SK-N-SH (cell line): ENCODE data around the gene RELN. TPM values are rescaled to one million over a fixed set of nuclear protein-coding genes. Genes with fewer than 3 reads are reported as not detected.

ENCODE experiments used
- CTCF ChIA-PET: fragments of 300-600, 350-600 bp; formaldehyde crosslinking; extraction: SDS; loops from one replicate; lab custom pipeline; 2021; lab: Yijun Ruan, JAX
- POLR2A ChIA-PET: fragments of 350-600 bp; sonication (Branson Sonifier 250); formaldehyde crosslinking; extraction: SDS; loops from one replicate; lab custom pipeline; 2020; ENCODE audit warnings: antibody characterized with exemption, inconsistent platforms; lab: Yijun Ruan, JAX
- DNase-seq: peaks from one replicate; pipeline ENCODE4 v3.0.0; 2012
- H2AFZ ChIP-seq: fragments of 200-600 bp; sonication (generic); 2 replicates; pipeline ENCODE4 v1.8.1; 2016; ENCODE audit warnings: antibody characterized with exemption, mild to moderate bottlenecking, low read depth
- H3F3A ChIP-seq: fragments of 200-600 bp; sonication (generic); replicated peaks from 2 replicates; pipeline ENCODE3; 2016; ENCODE audit warnings: antibody characterized with exemption, mild to moderate bottlenecking; ENCODE audit not compliant: insufficient read depth
- H3K27ac ChIP-seq, 2 experiments: fragments of 200-500 bp in 1 of 2; fragments of 200-600 bp in 1 of 2; sonication (Bioruptor generic) in 1 of 2; sonication (generic), shearing (Covaris generic) in 1 of 2; 2 replicates each; pipeline versions ENCODE4 v1.5.1 to v1.6.1; 2014 to 2016; ENCODE audit warnings: low read depth in 2 of 2, inconsistent platforms in 1 of 2, low read length in 1 of 2, mild to moderate bottlenecking in 1 of 2, mixed read lengths in 1 of 2
- H3K27me3 ChIP-seq: fragments of 200-600 bp; sonication (generic), shearing (Covaris generic); 2 replicates; pipeline ENCODE4 v1.6.1; 2016; ENCODE audit warnings: mixed run types; ENCODE audit not compliant: insufficient read depth
- H3K36me3 ChIP-seq, 2 experiments: fragments of 200-500 bp in 1 of 2; fragments of 200-600 bp in 1 of 2; sonication (Bioruptor generic) in 1 of 2; sonication (generic) in 1 of 2; replicated peaks in 1 of 2; 2 replicates each; pipeline versions ENCODE3 to v1.5.1; 2014 to 2016; ENCODE audit warnings: low read length in 1 of 2, mild to moderate bottlenecking in 1 of 2; ENCODE audit not compliant: insufficient read depth in 2 of 2, control insufficient read depth in 1 of 2
- H3K4me1 ChIP-seq, 2 experiments: fragments of 200-500 bp in 1 of 2; fragments of 200-600 bp in 1 of 2; sonication (Bioruptor generic) in 1 of 2; sonication (generic), shearing (Covaris generic) in 1 of 2; 2 replicates each; pipeline versions ENCODE4 v1.5.1 to v1.6.1; 2014 to 2016; ENCODE audit warnings: low read depth in 1 of 2, low read length in 1 of 2, mixed run types in 1 of 2; ENCODE audit not compliant: insufficient read depth in 2 of 2, control insufficient read depth in 1 of 2
- H3K4me2 ChIP-seq: fragments of 200-600 bp; sonication (generic), shearing (Covaris generic); 2 replicates; pipeline ENCODE4 v1.6.1; 2017; ENCODE audit warnings: mixed run types
- H3K4me3 ChIP-seq, 2 experiments: fragments of 200-500 bp in 1 of 2; fragments of 200-600 bp in 1 of 2; sonication (Bioruptor generic) in 1 of 2; sonication (generic), shearing (Covaris generic) in 1 of 2; 2 replicates each; pipeline versions ENCODE4 v1.5.1 to v1.8.1; 2014 to 2016; ENCODE audit warnings: low read depth in 2 of 2, inconsistent platforms in 1 of 2, low read length in 1 of 2, mild to moderate bottlenecking in 1 of 2, mixed read lengths in 1 of 2, moderate library complexity in 1 of 2
- H3K79me2 ChIP-seq: fragments of 200-600 bp; sonication (generic); 2 replicates; pipeline ENCODE4 v1.8.1; 2017; ENCODE audit warnings: mild to moderate bottlenecking; ENCODE audit not compliant: insufficient read depth
- H3K9ac ChIP-seq: fragments of 200-600 bp; sonication (generic); 2 replicates; pipeline ENCODE4 v1.6.1; 2017; ENCODE audit warnings: mixed run types
- H3K9me2 ChIP-seq: fragments of 200-600 bp; sonication (generic); 2 replicates; pipeline ENCODE4 v1.6.1; 2017; ENCODE audit warnings: mixed run types
- H3K9me3 ChIP-seq: fragments of 200-600 bp; sonication (generic); 2 replicates; pipeline ENCODE4 v1.6.1; 2017; ENCODE audit warnings: mixed run types, mild to moderate bottlenecking, moderate library complexity
- H4K20me1 ChIP-seq: fragments of 200-600 bp; sonication (generic); 2 replicates; pipeline ENCODE4 v1.6.1; 2017; ENCODE audit warnings: mild to moderate bottlenecking, mixed run types; ENCODE audit not compliant: insufficient read depth
- CTCF ChIP-seq: fragments of 200-600 bp; sonication (generic); IDR thresholded peaks from 2 replicates; pipeline ENCODE4 v1.6.1; 2017; ENCODE audit warnings: antibody characterized with exemption, mild to moderate bottlenecking, moderate library complexity
- ELF1 ChIP-seq: IDR thresholded peaks from 2 replicates; pipeline ENCODE4 v1.4.0; 2012
- EP300 ChIP-seq, 2 experiments: IDR thresholded peaks; 2 replicates each; pipeline versions ENCODE4 v1.4.0 to v1.6.1; 2012; ENCODE audit warnings: borderline replicate concordance in 1 of 2, low read depth in 1 of 2, low read length in 1 of 2
- EZH2phosphoT487 ChIP-seq: fragments of 200-600 bp; sonication (generic); IDR thresholded peaks from 2 replicates; pipeline ENCODE4 v1.6.1; 2017; ENCODE audit warnings: low read depth, mixed run types, mild to moderate bottlenecking, antibody characterized with exemption, moderate library complexity, borderline replicate concordance
- GABPA ChIP-seq: IDR thresholded peaks from 2 replicates; pipeline ENCODE4 v1.4.0; 2012; ENCODE audit warnings: low read depth, mild to moderate bottlenecking
- IRF3 ChIP-seq: fragments of 150-350 bp; IDR thresholded peaks from 2 replicates; pipeline ENCODE4 v1.6.1; 2016; ENCODE audit warnings: mild to moderate bottlenecking, low read depth, low read length
- MAX ChIP-seq: IDR thresholded peaks from 2 replicates; pipeline ENCODE4 v1.4.0; 2012; ENCODE audit warnings: low read depth
- MEF2A ChIP-seq: IDR thresholded peaks from 2 replicates; pipeline ENCODE4 v1.4.0; 2012; ENCODE audit warnings: low read depth, borderline replicate concordance
- MXI1 ChIP-seq: IDR thresholded peaks from 2 replicates; pipeline ENCODE4 v1.6.1; 2012; ENCODE audit warnings: mild to moderate bottlenecking, low read depth, low read length, improper control_type of control experiment
- NRF1 ChIP-seq: IDR thresholded peaks from 2 replicates; pipeline ENCODE4 v1.6.1; 2012; ENCODE audit warnings: low read depth, mild to moderate bottlenecking, low read length
- PBX3 ChIP-seq: IDR thresholded peaks from 2 replicates; pipeline ENCODE4; 2012
- RCOR1 ChIP-seq: fragments of 150-350 bp; IDR thresholded peaks from 2 replicates; pipeline ENCODE4 v1.6.1; 2017; ENCODE audit warnings: antibody characterized with exemption, low read length
- RFX5 ChIP-seq: IDR thresholded peaks from 2 replicates; pipeline ENCODE4 v1.6.1; 2012; ENCODE audit warnings: mild to moderate bottlenecking, improper control_type of control experiment, low read length
- RXRA ChIP-seq: IDR thresholded peaks from 2 replicates; pipeline ENCODE4 v1.4.0; 2012; ENCODE audit warnings: low read depth, mild to moderate bottlenecking, borderline replicate concordance
- TCF12 ChIP-seq: IDR thresholded peaks from 2 replicates; pipeline ENCODE4 v1.4.0; 2012
- TEAD4 ChIP-seq: IDR thresholded peaks from 2 replicates; pipeline ENCODE4 v1.4.0; 2012; ENCODE audit warnings: mild to moderate bottlenecking, borderline replicate concordance; ENCODE audit not compliant: insufficient read depth
- USF2 ChIP-seq: fragments of 150-350 bp; IDR thresholded peaks from 2 replicates; pipeline ENCODE4 v1.6.1; 2017; ENCODE audit warnings: antibody characterized with exemption, low read length, low read depth, borderline replicate concordance
- ZBTB33 ChIP-seq: IDR thresholded peaks from 2 replicates; pipeline ENCODE4 v1.4.0; 2012; ENCODE audit warnings: low read depth, borderline replicate concordance
- WGBS: methylation state at CpG from one replicate; pipeline ENCODE4 v1.1.6; 2017; ENCODE audit warnings: low lambda C conversion rate; 5-methylcytosine and 5-hydroxymethylcytosine counted together
- polyA plus RNA-seq, 3 experiments: library from polyadenylated mRNA; depleted of rRNA; stranded (reverse); fragments of >200 nt; gene quantifications; 2 replicates each; pipeline ENCODE4 v1.2.3, GENCODE V29; 2012

The RELN gene
- polyA plus RNA-seq, 1 of the 3 experiments (the other 2 are of a cell fraction) = 0.02 TPM

GRCh38 chr7:103699032-103699431 lies 290.4 kb downstream of the RELN start:
- Histone ChIP-seq H3K36me3 (no peaks in the 10 kb centered on the region), H4K20me1 (no peaks in the 10 kb centered on the region), H3K79me2 (no peaks in the 10 kb centered on the region), H3K4me3 (no peak overlapping the region), H3K27ac (no peak overlapping the region), H3K9me3 (no peaks in the 10 kb centered on the region), H3K9me2 (no peaks in the 10 kb centered on the region), H3K27me3 (no peaks in the 10 kb centered on the region), H3F3A (no peaks in the 10 kb centered on the region), H3K9ac (no peak overlapping the region), H2AFZ (peak overlapping the region; percentile 19; the same call in 1 of the 2 replicates), H3K4me1 (no peaks in the 10 kb centered on the region; a peak in 1 of 4 replicates), H3K4me2 (no peak overlapping the region)
- ChIA-PET CTCF (interaction anchor here (1.8 kb wide), 1 partner anchor 11 kb away, joined by 6 read pairs; no protein-coding TSS in a partner anchor), POLR2A (interaction anchor here (1.0 kb wide), 1 partner anchor 12 kb away, joined by 3 read pairs; no protein-coding TSS in a partner anchor)
- no peak for DNase-seq
- TF ChIP-seq RXRA (no peak), CTCF (no peak), ZBTB33 (no peak), RFX5 (no peak), EZH2phosphoT487 (no peak), TEAD4 (no peak), MAX (no peak), USF2 (no peak)
- WGBS = 61% methylated on average over 1 of the region's 1 CpG

GRCh38 chr7:103698064-103698463 lies 291.4 kb downstream of the RELN start:
- Histone ChIP-seq H3K27ac (no peak overlapping the region), H3K4me1 (no peaks in the 10 kb centered on the region; a peak in 1 of 4 replicates), H3K4me3 (no peak overlapping the region), H3K36me3 (no peaks in the 10 kb centered on the region), H3K9me3 (no peaks in the 10 kb centered on the region), H3K27me3 (no peaks in the 10 kb centered on the region), H3K79me2 (no peaks in the 10 kb centered on the region), H4K20me1 (no peaks in the 10 kb centered on the region), H3K9ac (no peak overlapping the region), H2AFZ (no peak overlapping the region), H3F3A (no peaks in the 10 kb centered on the region), H3K4me2 (no peak overlapping the region), H3K9me2 (no peaks in the 10 kb centered on the region)
- CTCF ChIA-PET = no interaction called here
- DNase-seq = no peak
- no peak for TF ChIP-seq GABPA
- TF ChIP-seq RXRA = no peak
- no peak for TF ChIP-seq MAX
- no peak for TF ChIP-seq RFX5
- no peak for TF ChIP-seq PBX3
- no peak for TF ChIP-seq ELF1
- TF ChIP-seq TCF12 = no peak
- TF ChIP-seq RCOR1 = no peak
- TF ChIP-seq NRF1 = no peak
- no peak for TF ChIP-seq IRF3
- TF ChIP-seq MEF2A = no peak
- no peak for TF ChIP-seq EP300 (IDR thresholded peaks at IDR 0.05; ENCODE audit: borderline replicate concordance in 1 of 2, low read depth in 1 of 2, low read length in 1 of 2)
- no peak for TF ChIP-seq MXI1
- POLR2A ChIA-PET = no interaction called here
